ENCODE measurements around the gene MT1E. TPM values are rescaled to one million over a fixed set of nuclear protein-coding genes. Genes with fewer than 3 reads are reported as not detected.

Gene MT1E
- total RNA-seq, 1 experiment from 2014 or later = 89.4 TPM

DNA sequence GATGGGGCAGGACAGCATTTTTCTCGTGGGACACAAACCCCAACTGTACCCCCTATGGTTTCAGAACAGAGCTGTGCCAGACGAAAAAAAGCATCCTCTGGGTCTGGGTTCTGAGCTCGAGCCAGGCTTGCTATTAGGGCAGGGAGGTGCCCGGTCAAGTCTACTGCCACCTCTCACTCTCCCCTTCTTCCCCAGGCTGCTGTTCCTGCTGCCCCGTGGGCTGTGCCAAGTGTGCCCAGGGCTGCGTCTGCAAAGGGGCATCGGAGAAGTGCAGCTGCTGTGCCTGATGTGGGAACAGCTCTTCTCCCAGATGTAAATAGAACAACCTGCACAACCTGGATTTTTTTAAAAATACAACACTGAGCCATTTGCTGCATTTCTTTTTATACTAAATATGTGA lies 1.1 kb downstream of the MT1E start:
- DNase-seq (ENCODE audit: low read depth) = no peak

GRCh38 chr16:56628486-56629350 lies 3.1 kb downstream of the MT1E start:
- peak; percentile 48 for DNase-seq (ENCODE audit: low read depth)

- DNase-seq (ENCODE audit: low read depth) = no peak
Observed at GRCh38 chr16:56629531-56629930, 4.0 kb downstream of the MT1E start.

DNA sequence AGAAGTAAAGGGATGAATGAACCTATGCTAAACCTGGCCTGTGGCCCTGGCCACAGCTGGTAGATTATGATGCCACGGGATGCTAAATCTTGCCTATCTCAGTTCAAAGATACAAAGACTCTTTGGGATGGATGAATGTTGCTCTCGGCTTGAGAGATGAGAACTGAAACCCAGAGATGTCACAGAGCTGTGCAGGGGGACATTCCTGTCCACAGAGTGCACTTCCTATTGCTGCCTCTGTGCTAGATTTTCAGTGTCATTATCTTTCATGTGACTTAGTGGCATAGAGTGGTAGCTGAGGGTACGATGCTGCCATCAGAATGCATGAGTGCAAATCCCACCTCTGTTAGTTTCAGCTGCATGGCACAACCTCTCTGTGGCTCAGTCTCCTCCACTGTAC lies 4.6 kb downstream of the MT1E start:
- DNase-seq (ENCODE audit: low read depth) = no peak

- DNase-seq (ENCODE audit: low read depth) = no peak
Observed at GRCh38 chr16:56631197-56631596, 5.6 kb downstream of the MT1E start.

DNA sequence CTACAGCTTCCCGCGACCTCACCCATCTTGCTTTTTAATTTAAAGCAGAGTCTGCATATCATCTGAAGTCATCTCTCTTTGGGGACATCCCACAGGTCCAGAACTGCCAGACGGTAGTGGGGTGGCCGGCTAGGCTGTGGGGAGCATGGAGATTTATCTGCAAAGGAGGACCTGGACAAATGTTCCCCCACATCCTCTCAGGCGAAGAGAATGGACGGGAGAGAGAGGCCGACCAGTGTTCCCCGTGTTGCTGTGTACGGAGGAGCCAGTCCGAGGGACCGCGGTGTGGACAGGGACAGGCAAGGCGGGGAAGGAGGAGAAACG lies 6.2 kb downstream of the MT1E start:
- no peak for DNase-seq (ENCODE audit: low read depth)

DNA sequence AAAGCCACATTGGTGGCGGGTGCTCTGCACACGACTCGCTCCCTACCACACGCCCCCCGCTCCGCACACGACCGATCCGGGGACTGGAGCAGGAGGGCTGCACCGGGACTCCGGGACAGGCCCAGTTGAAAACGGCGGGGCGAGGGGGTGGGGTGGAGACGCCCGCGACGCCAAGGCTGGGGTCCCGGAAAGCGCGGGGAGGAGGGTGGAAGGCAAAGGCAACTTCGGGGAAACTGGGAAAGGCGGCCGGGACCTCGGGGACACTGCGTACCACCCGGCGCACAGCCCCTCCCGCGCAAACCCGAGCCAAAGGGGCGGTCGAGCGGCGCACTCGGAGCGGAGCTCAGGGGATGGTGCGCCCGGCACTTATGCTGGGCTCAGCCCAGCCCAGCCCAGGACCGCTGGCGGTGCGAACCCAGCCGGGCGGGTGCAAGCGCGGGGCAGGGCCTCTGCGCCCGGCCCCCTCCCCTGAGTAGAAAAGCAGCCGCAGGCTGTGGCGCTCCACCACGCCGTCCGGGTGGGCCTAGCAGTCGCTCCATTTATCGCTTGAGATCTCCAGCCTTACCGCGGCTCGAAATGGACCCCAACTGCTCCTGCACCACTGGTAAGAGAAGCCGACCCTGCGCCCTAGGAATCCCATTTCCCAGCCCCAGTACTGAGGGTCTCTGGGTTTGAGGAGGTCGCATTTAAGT lies 6.7 kb downstream of the MT1E start, which contains the start of gene MT1M:
MT1M (plus strand) TSS at position 504 of the 692 bp plus-strand sequence; CDS start at position 577, 73 bp downstream.
- peak; percentile 28 for DNase-seq (ENCODE audit: low read depth)

DNA sequence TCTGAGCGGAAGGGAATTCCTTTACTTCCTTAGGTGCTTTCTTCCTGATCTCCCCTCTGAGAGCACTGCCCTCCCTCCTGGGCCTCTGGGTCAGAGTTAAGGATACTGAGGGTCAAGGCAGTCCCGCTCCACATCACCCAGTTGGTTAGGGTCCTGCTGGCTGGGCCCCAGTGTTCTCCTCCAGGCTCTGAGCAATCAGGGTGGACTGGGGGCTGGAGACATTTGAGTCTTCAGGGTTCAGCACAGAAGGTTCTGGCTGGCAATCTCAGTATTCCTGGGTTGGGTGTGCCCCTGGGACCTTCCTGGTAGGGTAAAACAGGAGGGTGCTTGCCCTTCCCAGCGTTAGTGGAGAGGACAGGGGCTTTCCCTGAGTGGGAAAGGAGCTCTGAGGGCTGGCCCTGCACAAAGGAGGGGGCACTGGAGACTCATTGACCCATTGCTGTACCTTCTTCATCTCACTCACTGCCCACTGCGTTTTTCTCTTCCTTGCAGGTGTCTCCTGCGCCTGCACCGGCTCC lies 7.3 kb downstream of the MT1E start:
- DNase-seq (ENCODE audit: low read depth) = no peak

- DNase-seq (ENCODE audit: low read depth) = no peak
Observed at GRCh38 chr16:56633535-56633934, 8.0 kb downstream of the MT1E start.

DNA sequence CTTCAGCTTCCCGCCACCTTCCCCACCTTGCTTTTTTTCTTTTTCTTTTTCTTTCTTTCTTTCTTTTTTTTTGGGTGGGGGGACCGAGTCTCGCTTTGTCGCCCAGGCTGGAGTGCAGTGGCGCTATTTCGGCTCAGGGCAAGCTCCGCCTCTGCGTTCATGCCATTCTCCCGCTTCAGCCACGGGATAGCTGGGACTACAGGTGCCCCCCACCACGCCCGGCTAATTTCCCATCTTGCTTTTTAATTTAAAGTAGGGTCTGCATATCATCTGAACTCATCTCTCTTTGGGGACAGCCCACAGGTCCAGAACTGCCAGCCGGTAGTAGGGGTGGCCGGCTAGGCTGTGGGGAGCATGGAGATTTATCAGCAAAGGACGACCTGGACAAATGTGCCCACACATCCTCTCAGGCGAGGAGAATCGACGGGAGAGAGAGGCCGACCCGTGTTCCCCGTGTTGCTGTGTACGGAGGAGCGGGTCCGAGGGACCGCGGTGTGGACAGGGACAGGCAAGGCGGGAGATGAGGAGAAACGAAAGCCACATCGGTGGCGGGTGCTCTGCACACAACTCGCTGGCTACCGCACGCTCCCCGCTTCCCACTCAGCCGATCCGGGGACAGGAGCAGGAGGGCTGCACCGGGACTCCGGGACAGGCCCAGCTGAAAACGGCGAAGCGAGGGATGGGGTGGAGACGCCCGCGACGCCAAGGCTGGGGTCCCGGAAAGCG lies 9.3 kb downstream of the MT1E start:
- DNase-seq (ENCODE audit: low read depth) = no peak

- no peak for DNase-seq (ENCODE audit: low read depth)
Observed at GRCh38 chr16:56635441-56635967, 9.9 kb downstream of the MT1E start.

DNA sequence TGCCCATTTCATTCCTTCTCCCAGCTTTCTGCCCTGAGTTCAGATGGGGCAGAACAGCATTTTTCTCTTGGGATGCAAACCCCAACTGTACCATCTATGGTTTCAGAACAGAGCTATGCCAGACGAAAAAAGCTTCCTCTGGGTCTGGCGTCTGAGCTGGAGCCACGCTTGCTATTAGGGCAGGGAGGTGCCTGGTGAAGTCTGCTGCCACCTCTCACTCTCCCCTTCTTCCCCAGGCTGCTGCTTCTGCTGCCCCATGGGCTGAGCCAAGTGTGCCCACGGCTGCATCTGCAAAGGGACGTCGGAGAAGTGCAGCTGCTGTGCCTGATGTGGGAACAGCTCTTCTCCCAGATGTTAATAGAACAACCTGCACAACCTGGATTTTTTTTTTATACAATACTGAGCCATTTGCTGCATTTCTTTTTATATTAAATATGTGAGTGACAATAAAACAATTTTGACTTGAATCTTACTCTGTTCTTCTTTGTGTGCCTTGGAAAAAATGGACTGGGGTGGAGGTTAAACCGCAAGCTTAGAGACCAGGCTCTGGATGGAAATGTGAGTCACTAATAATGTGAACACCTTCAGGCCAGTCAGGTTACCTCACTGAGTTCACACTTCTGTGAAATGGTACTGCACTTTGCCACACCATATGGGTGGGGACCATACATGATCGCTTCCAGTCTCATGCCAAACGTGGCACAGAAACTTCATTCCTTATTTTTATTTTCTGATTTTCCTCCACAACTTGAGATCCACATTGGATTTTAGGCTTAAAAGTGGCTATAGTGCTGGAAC lies 11.2 kb downstream of the MT1E start:
- peak; percentile 34 for DNase-seq (ENCODE audit: low read depth)

GRCh38 chr16:56637814-56638750 lies 12.5 kb downstream of the MT1E start, which contains the start of gene MT1A:
Gene MT1A, plus strand, starts transcription at chr16:56638666. Its CDS starts 73 bp downstream, at chr16:56638739.
- DNase-seq (ENCODE audit: low read depth) = peak; percentile 44

- no peak for DNase-seq (ENCODE audit: low read depth)
Observed at GRCh38 chr16:56639045-56639444, 13.5 kb downstream of the MT1E start.

DNA sequence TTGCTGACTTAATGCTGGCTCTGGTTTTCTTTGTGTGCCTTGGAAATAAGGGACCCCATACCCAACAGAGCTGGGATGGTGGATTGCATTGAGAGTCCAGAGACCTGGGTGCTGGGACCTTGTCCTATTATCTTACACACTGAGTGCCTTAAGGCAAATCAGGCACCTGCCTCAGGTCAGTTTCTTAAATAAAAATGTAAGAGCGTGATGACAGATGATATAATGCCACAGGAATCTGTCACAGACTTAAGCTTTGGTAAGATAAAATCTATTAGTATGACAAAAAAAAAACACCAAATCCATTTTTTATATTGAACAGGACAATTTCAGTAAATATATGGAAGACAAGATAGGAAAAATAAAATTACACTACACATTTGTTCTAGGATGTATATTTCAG lies 14.5 kb downstream of the MT1E start:
- DNase-seq (ENCODE audit: low read depth) = no peak

DNA sequence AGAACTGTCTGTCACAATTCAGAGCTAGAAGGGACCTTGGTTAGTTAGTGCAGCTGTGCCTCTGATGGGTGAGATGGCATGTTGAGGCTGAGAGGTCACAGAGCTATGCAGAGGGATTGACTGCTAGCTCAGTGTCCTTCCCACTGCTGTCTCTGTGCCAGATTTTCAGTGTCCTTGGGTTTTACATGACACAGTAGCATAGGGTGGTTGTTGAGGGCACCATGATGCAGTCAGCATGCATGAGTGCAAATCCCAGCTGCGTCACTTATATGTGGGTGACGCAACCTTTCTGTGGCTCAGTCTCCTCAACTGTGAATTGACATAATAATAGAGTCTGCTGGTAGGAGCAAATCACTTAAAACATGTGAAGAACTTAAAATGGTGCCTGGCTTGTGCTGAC lies 15.6 kb downstream of the MT1E start:
- no peak for DNase-seq (ENCODE audit: low read depth)

GRCh38 chr16:56643080-56643778 lies 17.6 kb downstream of the MT1E start:
- DNase-seq (ENCODE audit: low read depth) = peak; percentile 31

GRCh38 chr16:56643833-56644232 lies 18.3 kb downstream of the MT1E start:
- DNase-seq (ENCODE audit: low read depth) = no peak

DNA sequence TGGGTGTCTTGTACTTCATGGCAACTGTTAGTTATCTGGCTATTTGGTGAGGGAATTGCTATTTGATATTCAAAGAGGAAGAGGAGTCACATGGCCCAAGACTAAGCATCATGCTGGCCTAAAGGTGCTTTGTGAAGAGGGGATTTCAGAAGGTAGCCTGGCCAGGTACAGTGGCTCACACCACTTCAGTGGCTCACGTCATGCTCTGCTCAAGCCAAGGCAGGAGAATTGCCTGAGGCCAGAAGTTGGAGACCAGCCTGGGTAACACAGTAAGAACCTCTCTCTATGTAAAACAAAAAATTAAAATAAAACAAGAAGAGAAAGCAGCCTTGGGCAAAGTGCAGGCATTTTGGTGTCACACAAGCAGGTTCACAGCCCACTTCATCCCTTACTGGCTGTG lies 19.7 kb downstream of the MT1E start:
- DNase-seq (ENCODE audit: low read depth) = no peak
